Frontal cortex (tissue), 4 donors: ENCODE measurements around the gene GLCCI1. TPM values are rescaled to one million over a fixed set of nuclear protein-coding genes. Genes with fewer than 3 reads are reported as not detected.
"Not testable (repeated sequence)": the region's sequence is repeated elsewhere in the genome, so short reads cannot be mapped to it uniquely, and the experiment has no call there.

Experiments used
- DNase-seq, 2 donors: peaks; one replicate each; pipeline ENCODE4 v3.0.0; 2012; ENCODE audit warnings: low spot score in 2 of 2
- FAIRE-seq: peaks from 2 replicates; lab custom pipeline; 2012; peaks lifted over from hg19 to GRCh38; lab: Jason Lieb, UNC
- total RNA-seq: library from RNA; depleted of rRNA; stranded (reverse); fragments of >200 nt; gene quantifications from one replicate; pipeline ENCODE4 v1.2.3, GENCODE V29; 2014
- donor health status: control.
- donor health status: control.
- donor health status: control.

Gene GLCCI1
- total RNA-seq, 1 donor from 2014 or later: 34.6 TPM

GRCh38 chr7:8078418-8078817 is 109.8 kb downstream of the GLCCI1 start:
- no peak for FAIRE-seq

DNA sequence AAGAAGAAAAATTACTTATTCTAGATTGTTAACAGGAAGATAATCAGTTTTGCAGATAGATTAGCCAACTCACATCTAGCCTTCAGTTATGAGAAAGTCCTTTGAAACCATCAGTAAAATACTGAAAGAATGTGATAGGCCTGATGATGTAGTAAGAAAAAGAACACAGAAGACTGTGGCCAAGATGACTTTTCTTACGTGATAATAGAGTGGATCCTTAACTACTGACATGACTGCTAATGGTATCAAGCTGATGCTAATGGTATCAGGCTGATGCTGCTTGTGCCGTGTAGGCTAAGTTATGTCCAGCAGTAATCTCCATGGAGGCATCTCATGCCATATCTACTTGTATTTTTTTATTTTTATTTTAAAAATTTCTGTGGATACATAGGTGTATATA is 114.2 kb downstream of the GLCCI1 start:
- no peak for DNase-seq
- FAIRE-seq: no peak

More at GRCh38 chr7:8078418-8078817, 109.8 kb downstream of the GLCCI1 start:
- no peak for DNase-seq

GRCh38 chr7:8084836-8085235 is 116.2 kb downstream of the GLCCI1 start:
- DNase-seq (no peak), FAIRE-seq (no peak)

GRCh38 chr7:8085420-8085819 is 116.8 kb downstream of the GLCCI1 start:
- DNase-seq (no peak), FAIRE-seq (no peak)

DNA sequence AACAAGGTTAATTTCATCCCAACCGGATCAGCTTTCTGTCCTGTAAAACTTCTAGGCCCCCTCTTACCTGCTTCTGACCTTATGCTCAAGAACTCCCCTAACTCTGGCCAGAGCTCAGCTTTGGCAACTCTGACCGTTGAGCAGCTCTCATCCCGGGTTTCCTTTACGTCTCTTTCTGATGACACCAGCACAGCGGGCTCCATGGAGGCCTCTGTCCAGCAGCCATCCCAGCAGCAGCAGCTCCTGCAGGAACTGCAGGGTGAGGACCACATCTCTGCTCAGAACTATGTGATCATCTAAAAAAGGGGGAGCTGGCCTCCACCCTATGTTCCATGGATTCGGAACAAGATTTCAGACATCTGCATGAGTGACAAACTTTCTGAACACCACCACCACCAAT is 117.6 kb downstream of the GLCCI1 start:
- DNase-seq: no peak
- FAIRE-seq: no peak

DNA sequence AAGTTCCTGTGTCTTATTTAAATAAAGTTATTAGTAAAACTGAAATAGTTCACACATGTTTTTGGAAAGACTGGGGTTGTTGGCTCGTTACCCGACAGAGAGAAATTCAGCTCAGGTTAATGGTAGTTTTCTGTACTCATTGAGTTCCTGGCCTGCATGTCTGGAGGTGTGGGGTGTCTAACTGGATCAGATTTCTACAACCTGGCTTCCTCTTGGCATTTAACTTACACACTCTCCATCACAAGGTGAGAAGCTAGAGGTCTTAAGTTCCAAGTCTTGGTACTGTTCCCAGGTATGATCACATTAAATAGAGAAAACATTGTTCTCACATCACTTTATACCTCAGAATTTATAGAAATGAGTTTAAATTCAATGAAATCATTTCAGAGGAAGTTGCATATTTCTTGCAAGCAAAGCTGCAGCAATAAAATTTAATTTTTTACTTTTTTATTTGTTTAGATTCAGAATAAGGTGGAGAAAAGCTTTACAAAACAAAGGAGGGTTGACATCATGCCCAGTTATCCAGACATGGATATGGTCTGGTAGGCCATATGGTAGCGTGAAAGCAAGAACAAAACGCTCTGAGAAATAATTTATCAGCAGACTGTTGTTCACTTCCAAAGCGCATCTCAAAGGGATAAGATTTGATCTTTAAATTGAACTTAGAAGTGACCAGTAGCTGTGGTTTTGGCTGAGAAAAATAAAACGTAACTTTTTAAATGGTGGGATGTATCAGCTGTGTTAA is 120.6 kb downstream of the GLCCI1 start:
- FAIRE-seq: no peak

GRCh38 chr7:8092140-8092539 is 123.5 kb downstream of the GLCCI1 start:
- DNase-seq (no peak), FAIRE-seq (no peak)

More for the DNA sequence above, 120.6 kb downstream of the GLCCI1 start:
- DNase-seq: no peak

DNA sequence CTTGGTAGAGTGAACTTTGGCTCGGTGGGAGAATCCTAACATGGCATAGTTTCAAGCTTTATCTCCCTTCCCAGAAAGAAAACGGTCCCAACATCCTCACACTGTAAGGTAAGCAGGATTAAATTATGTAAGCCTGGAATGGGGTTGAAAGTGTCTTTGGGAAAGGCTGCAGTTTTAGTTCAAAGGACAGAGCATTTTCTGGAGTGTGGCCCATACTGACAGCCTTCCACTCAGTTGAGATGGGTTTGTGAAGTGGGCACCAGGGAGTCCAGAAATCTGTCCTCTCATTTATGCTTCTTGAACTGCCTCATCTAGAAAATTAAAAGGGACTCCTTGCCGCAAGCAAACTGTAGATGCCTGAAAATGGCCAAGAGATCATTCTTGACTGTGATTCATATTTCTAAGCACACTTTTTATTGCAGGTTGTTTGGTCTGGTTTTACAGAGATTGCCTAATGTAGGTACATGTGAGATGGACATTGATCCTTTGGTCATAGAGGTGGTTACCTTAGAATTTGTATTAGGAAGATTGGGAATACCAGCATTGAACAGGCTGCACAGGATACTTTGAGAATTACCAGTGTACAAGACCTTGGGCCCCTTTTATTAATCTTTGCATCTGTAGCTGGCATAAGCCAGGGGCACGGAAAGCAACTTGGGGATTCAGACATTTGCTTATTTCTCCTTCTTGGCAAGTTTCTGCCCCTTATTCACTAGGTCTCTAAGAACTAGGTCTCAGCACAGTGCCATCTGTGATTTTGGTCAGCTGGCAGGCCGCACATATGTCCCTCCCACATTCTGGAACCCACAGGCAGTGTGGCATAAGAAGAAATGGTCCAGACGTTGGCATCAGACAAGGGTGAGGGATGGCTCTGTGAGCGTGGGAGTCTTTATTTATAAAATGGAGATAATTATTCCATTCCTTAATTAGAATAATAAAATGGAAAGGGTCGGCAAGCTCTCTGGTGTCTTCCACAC is 125.9 kb downstream of the GLCCI1 start:
- FAIRE-seq (no peak), DNase-seq (no peak)

GRCh38 chr7:8101292-8101691 is 132.7 kb downstream of the GLCCI1 start:
- FAIRE-seq: not testable (repeated sequence)

GRCh38 chr7:8103282-8103681 is 134.7 kb downstream of the GLCCI1 start:
- no peak for FAIRE-seq
- no peak for DNase-seq

More at GRCh38 chr7:8101292-8101691, 132.7 kb downstream of the GLCCI1 start:
- not testable (repeated sequence) for DNase-seq

GRCh38 chr7:8105449-8106095 is 137.0 kb downstream of the GLCCI1 start:
- no peak for FAIRE-seq
- DNase-seq: no peak

DNA sequence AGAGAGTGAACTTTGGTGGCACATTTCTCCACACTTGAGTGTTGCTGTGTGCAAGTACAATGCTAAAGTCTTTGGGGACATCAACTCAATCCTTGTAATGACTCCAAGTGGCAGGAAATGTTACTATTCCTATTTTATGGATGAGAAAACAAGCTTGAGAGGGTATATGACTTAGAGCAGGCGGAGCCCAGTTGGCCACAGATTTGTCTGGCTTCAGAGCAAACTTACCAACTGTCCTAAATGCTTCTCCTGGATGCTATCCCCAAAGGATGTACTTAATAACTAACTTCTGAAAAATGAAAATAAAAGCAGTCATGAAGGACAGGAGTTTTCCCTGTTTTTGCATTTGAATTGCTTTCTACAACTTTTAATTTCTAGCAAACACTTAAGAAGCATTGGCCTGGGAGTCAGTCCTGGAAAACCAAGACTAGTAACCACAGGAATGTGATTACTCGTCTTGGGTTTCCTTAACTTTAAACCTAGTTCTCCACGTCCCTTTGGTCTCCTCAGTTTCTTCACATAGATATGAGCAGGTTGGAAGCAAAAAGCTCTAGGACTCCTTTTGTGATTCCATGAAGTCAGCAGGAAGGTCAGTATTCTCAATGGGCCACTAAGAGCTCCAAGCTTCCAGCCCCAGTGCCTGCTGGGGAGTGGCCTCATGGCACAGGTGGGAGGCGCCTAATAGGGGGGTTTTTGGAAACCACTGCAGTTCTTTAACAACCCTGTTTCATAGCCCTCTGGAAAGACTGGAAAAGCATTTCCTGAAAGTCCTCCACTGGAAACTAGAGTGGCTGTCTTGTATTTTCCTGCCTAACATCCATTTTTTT is 140.8 kb downstream of the GLCCI1 start:
- DNase-seq: no peak
- FAIRE-seq: no peak

DNA sequence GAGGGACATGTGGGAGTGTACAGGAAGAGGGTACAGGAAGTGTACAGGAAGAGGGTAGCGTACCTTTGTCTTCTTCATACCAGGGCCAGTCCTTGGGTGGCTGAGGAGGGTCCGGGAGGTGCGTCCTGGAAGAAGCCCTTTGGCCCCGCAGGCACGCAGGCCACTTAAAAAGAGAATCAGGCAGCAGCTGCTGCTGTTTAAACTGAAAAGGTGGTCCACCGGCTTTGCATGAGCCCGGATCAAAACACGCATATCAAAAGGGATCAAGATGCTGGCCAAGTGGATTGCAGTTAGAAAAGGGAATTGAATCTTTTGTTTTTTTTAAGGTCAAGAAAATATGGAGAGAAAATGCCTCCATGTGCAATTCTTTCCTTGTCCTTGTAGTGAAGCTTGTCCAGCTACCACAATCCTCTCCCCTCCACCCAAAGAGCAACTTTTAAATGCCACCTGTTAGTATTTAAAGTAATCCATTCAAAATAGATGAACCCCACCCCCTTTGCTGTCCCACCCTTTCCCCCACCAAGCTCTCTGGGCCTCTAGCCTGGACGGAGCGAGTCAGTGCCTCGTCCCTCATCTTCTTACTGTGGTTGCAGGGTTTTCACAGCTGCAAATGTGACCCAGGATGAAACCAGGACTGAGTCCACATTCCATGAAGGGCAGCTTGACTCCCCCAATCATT is 142.8 kb downstream of the GLCCI1 start:
- FAIRE-seq (no peak), DNase-seq (no peak)

GRCh38 chr7:8112685-8113084 is 144.1 kb downstream of the GLCCI1 start:
- FAIRE-seq: no peak
- DNase-seq: no peak

GRCh38 chr7:8113184-8113583 is 144.6 kb downstream of the GLCCI1 start:
- DNase-seq (no peak), FAIRE-seq (no peak)

- FAIRE-seq (no peak), DNase-seq (no peak)
These were observed 145.6 kb downstream of the GLCCI1 start for GRCh38 chr7:8114175-8114574.

GRCh38 chr7:8115547-8116402 is 147.2 kb downstream of the GLCCI1 start:
- DNase-seq (no peak), FAIRE-seq (no peak)

GRCh38 chr7:8117195-8117594 is 148.6 kb downstream of the GLCCI1 start:
- FAIRE-seq: no peak

More at GRCh38 chr7:8117195-8117594, 148.6 kb downstream of the GLCCI1 start:
- no peak for DNase-seq
